NB4 (cell line): Measurements from ENCODE around the gene CSMD2.

ENCODE experiments used
- DNase-seq: peaks from one replicate; pipeline ENCODE4 v3.0.0; 2010; ENCODE audit warnings: low read depth
- H3K4me3 ChIP-seq: one replicate; pipeline ENCODE4 v1.5.1; 2011; ENCODE audit warnings: mild to moderate bottlenecking, low read depth, low read length, moderate library complexity
- MAX ChIP-seq: IDR thresholded peaks from 2 replicates; pipeline ENCODE4 v1.6.1; 2011; ENCODE audit warnings: low read depth, low read length
- MYC ChIP-seq: IDR thresholded peaks from 2 replicates; pipeline ENCODE4 v1.6.1; 2011; ENCODE audit warnings: low read depth, low read length
- POLR2A ChIP-seq: IDR thresholded peaks from 2 replicates; pipeline ENCODE4 v1.6.1; 2011; ENCODE audit warnings: mild to moderate bottlenecking; ENCODE audit not compliant: insufficient read length; ENCODE audit errors: extremely low read depth
- TF ChIP-seq, protein P1 (sequence below): IDR thresholded peaks from one replicate; pipeline ENCODE4 v1.5.1; 2012; ENCODE audit warnings: low read depth, low read length

CSMD2 gene

DNA sequence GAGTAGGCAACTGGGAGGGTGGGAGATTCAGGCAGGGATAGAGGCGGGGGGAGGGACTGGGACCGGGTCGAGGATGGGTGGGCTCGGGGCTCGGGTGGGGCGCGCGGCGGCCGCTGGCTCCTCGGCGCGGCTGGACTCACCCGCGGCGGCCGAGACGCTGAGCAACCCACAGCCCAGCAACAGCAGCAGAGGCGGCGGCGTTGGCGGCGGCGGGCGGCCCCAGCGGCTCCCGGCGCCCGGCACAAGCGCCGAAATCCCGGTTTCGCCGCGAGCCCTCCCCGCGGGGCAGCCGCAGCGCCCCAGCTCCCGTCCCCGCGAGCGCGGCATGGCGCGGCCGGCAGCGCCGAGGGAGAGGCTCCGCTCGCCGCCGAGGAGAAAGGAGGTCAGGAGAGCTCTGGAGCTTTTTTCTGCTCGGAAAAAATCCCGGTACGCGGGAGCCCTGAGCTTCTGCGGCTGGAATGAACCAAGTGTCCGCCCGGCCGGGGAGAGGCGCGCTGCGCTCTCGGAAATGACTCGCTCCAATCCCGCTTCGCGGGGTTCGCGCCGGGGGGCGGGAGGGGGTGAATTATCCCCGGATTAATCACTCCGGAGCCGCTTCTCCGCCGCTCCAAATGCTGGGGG lies at the start of gene CSMD2:
Gene CSMD2 (minus strand): TSS at position 460 of the 621 bp plus-strand sequence. CDS start 133 bp downstream, at position 327.
- TF ChIP-seq, protein P1, sequence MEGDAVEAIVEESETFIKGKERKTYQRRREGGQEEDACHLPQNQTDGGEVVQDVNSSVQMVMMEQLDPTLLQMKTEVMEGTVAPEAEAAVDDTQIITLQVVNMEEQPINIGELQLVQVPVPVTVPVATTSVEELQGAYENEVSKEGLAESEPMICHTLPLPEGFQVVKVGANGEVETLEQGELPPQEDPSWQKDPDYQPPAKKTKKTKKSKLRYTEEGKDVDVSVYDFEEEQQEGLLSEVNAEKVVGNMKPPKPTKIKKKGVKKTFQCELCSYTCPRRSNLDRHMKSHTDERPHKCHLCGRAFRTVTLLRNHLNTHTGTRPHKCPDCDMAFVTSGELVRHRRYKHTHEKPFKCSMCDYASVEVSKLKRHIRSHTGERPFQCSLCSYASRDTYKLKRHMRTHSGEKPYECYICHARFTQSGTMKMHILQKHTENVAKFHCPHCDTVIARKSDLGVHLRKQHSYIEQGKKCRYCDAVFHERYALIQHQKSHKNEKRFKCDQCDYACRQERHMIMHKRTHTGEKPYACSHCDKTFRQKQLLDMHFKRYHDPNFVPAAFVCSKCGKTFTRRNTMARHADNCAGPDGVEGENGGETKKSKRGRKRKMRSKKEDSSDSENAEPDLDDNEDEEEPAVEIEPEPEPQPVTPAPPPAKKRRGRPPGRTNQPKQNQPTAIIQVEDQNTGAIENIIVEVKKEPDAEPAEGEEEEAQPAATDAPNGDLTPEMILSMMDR: no peak
- no peak for TF ChIP-seq MAX
- TF ChIP-seq MYC: no peak
- no peak for TF ChIP-seq POLR2A
- H3K4me3 ChIP-seq: no peak within 1 kb of the TSS
- DNase-seq: no peak

GRCh38 chr1:34213956-34214355 lies 48.9 kb upstream of the CSMD2 start:
- H3K4me3 ChIP-seq: no peak overlapping the region
- DNase-seq: no peak
- TF ChIP-seq POLR2A (no peak), MYC (no peak)

GRCh38 chr1:34212673-34213072 lies 47.6 kb upstream of the CSMD2 start:
- no peak for DNase-seq
- no peak overlapping the region for H3K4me3 ChIP-seq
- TF ChIP-seq MYC: no peak
- no peak for TF ChIP-seq POLR2A

GRCh38 chr1:34199927-34200326 lies 34.9 kb upstream of the CSMD2 start:
- H3K4me3 ChIP-seq: no peak overlapping the region
- DNase-seq: no peak
- TF ChIP-seq MAX (no peak), MYC (no peak), POLR2A (no peak)
- TF ChIP-seq, protein P1: no peak

DNA sequence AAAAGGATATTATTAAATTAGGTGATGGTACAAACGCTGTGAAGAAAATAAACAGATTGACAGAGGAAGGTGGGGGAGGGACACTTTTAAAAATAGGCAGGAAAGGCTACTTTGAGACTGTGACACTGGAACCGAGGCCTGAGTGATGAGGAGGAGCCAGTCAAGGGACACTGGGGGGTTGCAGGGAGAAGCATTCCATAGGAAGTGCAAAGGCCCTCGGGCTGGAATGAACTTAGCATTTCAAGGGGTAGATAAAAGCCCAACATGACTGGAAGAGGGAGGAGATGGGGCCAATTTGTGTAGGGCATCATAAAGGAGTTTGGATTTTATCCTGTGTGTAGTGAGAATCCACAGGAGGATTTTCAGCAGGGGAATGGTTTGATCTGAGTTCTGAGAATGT lies 27.6 kb upstream of the CSMD2 start:
- no peak for TF ChIP-seq MAX
- no peak for TF ChIP-seq MYC
- no peak for TF ChIP-seq POLR2A
- TF ChIP-seq, protein P1: no peak
- H3K4me3 ChIP-seq: no peak overlapping the region
- DNase-seq: no peak

GRCh38 chr1:34190692-34191091 lies 25.7 kb upstream of the CSMD2 start:
- TF ChIP-seq MAX (no peak), MYC (no peak), POLR2A (no peak)
- TF ChIP-seq, protein P1: no peak
- H3K4me3 ChIP-seq: no peak overlapping the region
- peak; percentile 22 for DNase-seq

GRCh38 chr1:34188985-34189384 lies 24.0 kb upstream of the CSMD2 start:
- TF ChIP-seq MAX (no peak), POLR2A (no peak), MYC (no peak)
- TF ChIP-seq, protein P1: no peak
- DNase-seq: no peak
- H3K4me3 ChIP-seq: no peak overlapping the region
